IMR-90 (cell line): ENCODE results near the gene EXD2.

Experiments
- CTCF ChIP-seq: conservative IDR thresholded peaks from 2 replicates; pipeline ENCODE4 v1.5.1; 2012; ENCODE audit warnings: mild to moderate bottlenecking, low read depth, low read length, improper control_type of control experiment
- POLR2A ChIP-seq: IDR thresholded peaks from 2 replicates; pipeline ENCODE4 v1.6.1; 2012; ENCODE audit warnings: mild to moderate bottlenecking, low read depth, low read length
- RAD21 ChIP-seq: IDR thresholded peaks from 2 replicates; pipeline ENCODE4 v1.6.1; 2012; ENCODE audit warnings: low read length, improper control_type of control experiment
- RCOR1 ChIP-seq: IDR thresholded peaks from 2 replicates; pipeline ENCODE4 v1.6.1; 2012; ENCODE audit warnings: mild to moderate bottlenecking, low read length, improper control_type of control experiment; ENCODE audit not compliant: insufficient replicate concordance

GRCh38 chr14:69268223-69268622, 76.9 kb downstream of the EXD2 start:
- no peak for TF ChIP-seq POLR2A
- TF ChIP-seq CTCF: no peak
- TF ChIP-seq RAD21: no peak
- no peak for TF ChIP-seq RCOR1
